GM18870 (cell line): ENCODE measurements around the gene MRTO4.

Experiments
- ATAC-seq: cut with Tn5 transposase; IDR thresholded peaks from one replicate; pipeline ENCODE4 v1.9.1; 2021; ENCODE audit warnings: moderate library complexity; ENCODE audit not compliant: unreplicated experiment

Gene MRTO4

GRCh38 chr1:19308509-19308907 is 56.9 kb downstream of the MRTO4 start:
- no peak for ATAC-seq

DNA sequence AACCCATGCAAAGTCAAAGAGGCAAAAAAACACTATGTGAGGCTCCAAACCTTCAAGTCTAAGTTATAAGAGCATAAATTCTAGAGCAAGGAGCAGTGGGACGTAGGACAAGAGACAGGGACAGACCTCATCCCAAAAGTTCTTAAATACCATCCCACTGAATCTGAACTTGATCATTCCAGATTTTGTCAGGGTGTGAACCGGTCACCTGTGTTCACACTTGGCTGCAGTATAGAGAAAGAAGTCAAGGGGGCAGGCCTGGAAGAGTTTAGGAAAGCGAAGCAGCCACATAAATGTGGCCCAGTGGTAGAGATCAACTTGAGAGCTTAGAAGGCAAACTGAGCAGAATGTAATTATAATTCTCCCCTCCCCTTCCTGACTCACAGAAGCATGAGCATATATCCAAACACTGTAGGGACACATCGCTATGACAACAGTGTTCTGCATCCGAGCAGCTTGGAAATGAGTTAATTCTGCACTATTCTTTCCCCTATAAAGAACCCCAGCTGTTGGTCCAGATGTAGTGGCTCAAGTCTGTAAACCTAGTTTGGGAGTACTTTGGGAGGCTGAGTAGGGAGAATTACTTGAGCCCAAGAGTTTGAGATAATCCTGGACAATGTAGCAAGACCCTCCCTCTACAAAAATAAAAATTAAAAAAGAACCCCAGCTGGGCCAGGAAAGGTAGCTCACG is 57.7 kb downstream of the MRTO4 start:
- ATAC-seq, result no peak
